ENCODE results near the gene KLHL6.
"Not testable (repeated sequence)": the region's sequence is repeated elsewhere in the genome, so short reads cannot be mapped to it uniquely, and the experiment has no call there.

KLHL6 gene

DNA sequence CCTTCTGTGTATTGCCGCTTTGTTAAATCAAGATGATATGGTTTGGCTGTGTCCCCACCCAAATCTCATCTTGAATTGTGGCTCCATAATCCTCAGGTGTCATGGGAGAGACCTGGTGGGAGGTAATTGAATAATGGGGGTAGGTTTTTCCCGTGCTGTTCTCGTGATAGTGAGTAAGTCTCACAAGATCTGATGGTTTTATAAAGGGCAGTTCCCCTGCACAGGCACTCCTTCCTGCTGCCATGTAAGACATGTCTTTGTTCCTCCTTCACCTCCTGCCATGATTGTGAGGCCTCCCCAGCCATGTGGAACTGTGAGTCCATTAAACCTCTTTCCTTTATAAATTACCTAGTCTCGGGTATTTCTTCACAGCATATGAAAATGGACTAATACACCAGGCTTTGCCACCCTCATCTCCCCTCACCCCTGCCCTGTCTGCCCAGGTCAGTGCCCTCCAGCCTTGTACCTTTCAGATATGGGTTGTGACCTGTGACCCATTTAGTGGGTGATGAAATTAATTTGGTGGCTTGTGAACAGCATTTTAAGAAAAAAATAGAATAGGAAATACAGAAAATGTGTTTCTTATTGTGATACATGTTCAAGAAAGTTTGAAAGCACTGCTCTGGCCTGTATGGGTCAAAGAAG, 71.0 kb downstream of the KLHL6 start:
- DNase-seq, result no peak

DNA sequence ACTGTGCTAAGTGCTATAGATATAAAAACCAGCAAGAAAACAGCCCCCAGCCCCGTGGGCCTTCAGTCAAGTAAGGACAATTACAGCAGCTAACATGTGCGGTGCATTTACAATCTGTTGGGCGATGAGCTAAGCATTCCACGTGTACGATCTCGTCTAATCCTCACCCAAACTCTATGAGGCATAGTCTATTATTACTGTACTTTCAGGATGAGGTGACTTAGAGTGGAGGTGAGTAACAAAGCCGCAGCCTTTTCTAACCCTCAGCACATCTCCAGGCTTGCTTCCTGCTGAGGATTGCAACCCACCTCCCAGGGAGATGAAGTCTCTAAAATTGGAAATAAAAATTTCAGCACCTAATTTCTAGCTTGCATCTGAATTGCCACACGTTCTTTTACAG, 73.9 kb downstream of the KLHL6 start:
- DNase-seq, result no peak

DNA sequence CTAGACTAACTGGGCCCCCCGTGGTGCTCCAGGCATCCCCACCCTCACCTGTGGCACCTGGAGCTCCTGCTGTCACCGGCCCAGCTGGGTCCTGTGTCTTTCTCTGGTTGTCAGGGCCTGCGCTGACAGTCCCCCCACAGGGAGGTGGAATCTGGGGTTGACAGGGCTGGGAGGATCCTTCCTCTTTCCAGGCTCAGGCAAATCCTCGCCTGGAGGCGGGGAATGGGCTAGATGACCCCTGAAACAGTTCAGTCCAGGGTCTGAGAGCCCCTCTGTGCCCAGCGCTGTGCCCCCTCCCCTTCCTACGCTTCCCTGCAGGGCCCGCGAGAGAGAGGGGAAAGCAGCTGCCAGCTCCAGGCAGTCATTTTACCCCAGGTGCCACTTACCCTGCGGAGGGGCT, 77.0 kb downstream of the KLHL6 start:
- DNase-seq, result no peak

DNA sequence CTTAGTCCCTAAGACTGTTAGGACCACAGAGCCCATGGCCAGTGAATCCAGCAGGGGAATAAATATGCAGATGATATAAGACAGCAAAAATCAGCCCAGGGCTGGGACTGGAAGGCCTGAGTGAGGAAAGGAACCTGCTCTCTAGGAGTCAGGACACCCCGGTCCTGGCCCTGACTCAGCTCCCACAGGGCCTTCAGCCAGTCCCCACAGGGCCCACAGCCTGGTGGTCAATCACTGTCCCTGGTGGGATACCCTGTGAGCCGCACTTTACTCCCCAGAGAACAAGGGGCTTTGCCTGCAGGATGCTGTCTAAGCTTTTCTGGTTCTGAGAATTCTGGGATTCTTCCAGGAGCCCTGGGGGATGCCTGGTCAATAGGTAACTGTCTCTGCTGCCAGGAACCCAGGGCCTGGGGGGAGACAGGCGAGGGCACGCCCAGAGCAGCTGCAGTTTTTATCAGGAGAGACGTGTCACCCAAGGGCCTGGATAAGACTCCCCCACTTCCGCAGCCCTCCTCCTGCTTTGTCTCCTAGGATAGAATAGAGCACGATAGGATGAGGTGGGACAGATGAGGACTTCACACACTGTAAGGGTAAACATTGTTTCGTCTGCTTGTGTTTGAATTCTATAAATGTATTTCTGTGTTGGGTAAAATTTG, 77.6 kb downstream of the KLHL6 start:
- no peak for DNase-seq

DNA sequence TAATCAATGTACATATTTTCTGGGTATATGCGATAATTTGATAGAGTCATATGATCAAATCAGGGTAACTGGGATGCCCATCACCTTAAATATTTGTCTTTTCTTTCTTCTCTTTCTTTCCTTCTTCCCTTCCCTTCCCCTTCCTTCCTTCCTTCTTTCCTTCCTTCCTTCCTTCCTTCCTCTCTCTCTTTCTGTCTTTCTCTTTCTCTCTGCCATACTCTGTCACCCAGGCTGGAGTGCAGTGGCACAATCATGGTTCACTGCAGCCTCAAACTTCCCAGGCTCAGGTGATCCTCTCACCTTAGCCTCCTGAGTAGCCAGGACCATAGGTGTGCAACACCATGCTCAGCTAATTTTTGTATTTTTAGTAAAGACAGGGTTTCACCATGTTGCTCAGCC, 79.7 kb downstream of the KLHL6 start:
- not testable (repeated sequence) for DNase-seq

DNA sequence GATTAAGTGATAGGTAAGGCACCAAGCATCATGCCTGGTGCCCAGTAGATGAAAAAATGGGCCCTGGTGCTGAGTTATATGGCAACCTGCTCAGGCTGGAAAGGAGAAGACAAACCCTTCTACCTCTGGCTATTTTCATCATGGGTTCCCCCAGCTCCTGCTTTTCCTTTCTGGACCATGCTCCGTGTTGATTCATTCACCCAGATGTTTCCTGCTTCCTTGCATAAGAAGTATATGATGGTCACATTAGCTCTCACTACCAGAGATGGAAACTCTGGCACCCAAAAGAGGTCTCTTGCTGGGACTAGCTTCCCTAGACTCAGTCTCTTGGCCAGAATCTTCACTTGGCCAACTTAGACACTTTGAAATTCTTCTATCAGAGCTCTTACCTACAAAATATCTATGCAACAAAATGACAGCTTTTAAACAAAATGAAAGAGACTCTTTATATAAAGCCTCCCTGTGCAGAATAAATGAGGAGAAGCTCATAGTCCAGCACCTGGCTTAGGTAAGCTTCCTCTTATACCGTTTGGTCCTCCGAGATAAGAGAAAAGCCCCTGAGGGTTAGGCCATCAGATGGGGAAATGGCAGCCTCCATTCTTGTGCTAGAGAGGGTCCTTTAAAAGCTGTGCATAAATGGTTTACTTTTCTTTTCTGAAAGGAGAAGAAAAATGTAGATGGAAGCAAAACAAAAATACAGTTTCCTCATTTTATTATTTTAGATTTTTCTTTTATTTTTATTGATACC, 80.3 kb downstream of the KLHL6 start:
- DNase-seq, result no peak

DNA sequence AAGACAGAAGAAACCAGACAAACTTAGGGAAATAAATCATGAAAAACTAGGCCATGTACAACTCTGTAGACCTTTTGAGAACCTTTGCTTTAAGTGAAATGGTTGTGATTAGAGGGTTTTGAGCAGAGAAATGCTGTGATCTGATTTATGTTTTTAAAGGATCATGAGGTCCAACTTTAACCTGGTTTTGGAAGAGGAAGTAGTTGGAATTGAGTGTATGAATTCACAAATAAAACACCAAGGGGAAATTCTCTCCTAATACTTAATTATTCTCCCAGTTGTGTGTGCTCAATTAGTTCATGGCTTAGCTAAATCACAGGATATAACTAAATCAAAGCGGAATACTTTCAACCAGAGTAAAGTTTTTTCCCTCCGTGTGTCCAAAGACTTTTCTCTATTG, 81.5 kb downstream of the KLHL6 start:
- no peak for DNase-seq

DNA sequence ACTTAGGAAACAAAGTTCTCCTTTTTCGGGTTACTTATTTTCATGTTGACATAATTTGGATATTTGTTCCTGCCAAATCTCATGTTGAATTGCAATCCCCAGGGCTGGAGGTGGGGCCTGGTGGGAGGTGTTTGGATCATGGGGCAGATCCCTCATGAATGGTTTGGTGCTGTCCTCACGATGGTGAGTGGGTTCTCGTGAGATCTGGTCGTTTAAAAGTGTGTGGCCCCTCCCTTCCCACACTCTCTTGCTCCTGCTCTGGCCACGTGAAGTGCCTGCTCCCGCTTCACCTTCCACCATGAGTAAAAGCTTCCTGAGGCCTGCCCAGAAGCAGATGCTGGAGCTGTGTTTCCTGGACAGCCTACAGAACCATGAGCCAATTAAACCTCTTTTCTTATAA, 83.4 kb downstream of the KLHL6 start:
- no peak for DNase-seq

DNA sequence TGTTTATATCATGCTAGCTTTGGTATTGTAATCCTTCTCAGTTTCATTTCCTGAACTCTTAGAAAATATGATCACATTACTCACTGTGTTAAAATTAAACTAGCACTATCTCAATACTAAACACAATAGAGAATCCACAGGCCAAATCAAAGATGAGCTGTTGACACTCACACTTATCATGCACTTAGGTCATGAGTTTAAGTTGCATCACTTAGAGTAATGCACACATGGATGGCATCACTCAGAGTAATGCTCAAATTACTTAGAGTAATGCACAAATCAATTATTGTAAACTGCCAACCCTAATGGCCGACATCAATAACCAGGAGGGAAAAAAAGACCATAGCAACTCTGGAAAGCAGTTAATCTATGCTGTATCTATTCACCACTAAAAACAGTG, 87.1 kb downstream of the KLHL6 start:
- no peak for DNase-seq

DNA sequence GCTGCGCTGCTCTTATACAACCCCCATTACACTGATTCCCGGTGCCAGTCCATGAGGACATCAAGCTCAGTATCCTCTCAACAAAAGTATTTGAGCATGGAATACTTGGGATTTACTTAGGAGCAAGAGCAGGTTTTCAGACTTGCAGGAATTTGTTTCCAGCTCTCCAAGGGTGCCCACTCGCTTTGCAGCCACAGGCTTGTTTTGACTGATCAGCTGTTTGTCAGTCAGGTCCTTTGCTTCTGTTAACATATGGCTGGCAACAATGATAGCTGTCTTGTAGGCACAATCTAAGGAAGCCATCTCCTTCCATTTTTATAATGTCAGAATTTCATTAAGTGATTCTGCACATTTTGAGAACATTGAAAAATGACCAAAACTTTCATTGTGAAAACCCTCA, 88.9 kb downstream of the KLHL6 start:
- no peak for DNase-seq

DNA sequence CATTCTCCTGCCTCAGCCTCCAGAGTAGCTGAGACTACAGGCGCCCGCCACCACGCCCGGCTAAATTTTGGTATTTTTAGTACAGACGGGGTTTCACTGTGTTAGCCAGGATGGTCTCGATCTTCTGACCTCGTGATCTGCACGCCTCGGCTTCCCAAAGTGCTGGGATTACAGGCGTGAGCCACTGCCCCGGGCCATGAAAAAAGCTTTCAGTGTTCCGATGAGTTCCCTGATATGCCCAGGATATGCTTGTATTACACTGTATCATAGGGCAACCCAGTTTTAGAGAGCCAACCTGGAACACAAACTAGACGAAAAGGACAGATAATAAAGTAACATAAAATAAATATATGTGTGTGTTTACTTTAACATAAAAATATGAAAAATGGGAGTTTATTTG, 89.8 kb downstream of the KLHL6 start:
- not testable (repeated sequence) for DNase-seq

DNA sequence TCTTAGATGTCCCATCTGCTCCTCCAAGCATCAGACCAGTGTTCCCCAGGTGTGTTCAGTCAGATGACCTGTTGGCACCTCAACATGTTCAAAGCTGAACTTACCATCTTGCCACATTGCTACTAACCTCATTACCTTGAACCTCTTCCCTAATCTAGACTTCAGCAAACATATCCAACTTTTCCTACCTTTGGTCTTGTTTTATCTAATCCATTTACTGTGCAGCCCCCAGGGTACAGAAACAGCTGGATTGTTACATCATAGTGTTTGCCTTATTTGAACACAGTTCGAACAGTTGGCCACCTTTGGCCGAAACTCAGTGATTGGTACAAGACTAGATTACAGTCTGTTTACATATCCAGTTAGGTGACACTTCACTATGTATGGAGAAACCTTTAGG, 91.0 kb downstream of the KLHL6 start:
- DNase-seq, result no peak

DNA sequence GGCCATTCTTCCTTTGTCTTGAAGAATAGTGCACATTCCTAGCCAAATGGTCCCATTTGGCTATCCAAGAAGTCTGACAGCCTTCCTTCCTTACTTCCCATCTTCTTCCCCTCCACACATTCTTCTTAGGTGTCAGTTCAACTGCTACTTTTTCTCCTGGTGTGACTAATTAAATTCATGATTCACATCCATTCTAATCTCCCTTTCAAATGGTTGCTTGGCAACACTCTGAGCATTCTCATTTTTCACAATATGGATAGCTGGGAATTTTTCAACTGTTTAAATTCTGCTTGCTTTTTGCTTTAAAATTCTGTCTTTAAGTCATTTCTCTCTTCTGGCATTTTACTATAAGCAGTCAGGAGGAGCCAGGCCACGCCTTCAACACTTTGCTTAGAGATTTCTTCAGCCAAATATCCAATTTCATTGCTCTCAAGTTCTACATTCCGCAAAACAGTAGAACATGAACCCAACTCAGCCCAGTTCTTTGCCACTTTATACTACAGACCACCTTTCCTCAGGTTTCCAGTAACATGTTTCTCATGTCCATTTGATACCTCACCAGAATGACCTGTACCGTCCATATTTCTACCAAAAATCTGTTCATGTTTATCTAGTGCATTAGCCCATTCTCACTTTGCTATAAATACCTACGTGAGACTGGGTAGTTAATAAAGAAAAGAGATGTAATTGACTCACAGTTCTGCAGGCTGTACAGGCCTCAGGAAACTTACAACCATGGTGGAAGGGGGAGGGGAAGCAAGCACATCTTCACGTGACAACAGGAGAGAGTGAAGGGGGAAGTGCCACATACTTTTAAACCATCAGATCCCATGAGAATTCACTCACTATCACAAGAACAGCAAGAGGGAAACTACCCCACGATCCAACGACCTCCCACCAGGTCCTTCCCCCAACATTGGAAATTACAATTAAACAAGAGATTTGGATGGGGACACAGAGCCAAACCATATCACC, 95.1 kb downstream of the KLHL6 start:
- DNase-seq, result no peak

DNA sequence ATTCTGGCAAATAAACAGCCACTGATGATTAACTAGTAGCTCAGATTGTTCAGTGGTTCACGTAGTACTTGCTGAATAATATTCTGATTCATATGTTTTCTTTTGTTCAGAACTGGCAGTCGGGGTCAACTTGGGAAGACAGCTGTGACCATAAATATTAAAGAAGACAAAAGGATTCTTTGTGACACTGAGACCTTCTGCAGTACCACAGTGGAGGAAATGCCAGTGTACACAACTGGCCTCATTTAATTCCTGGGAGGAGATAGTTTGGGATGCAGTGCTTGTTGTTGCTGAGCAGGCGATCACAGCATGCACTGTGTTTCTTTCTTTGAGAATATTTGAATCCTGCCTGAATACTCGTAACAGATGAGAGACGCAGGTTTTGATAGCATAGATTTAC, 100.4 kb downstream of the KLHL6 start:
- DNase-seq, result no peak

DNA sequence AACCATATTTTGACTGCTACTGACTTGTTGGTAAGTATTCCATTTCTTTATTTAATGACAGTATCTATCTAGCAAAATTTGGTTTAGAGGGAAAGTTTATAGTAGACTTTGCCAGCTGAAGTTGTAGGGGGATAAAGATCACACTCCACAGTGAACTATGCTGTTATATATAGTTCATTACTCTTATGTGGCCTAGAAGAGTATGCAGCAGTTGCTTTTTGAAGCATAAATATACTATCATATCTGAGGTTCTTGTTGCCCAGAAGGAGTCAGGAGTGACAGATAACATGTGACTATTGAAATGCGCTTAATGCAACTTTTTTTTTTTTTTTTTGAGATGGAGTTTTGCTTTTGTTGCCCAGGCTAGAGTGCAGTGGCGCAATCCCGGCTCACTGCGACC, 101.4 kb downstream of the KLHL6 start:
- DNase-seq, result no peak

DNA sequence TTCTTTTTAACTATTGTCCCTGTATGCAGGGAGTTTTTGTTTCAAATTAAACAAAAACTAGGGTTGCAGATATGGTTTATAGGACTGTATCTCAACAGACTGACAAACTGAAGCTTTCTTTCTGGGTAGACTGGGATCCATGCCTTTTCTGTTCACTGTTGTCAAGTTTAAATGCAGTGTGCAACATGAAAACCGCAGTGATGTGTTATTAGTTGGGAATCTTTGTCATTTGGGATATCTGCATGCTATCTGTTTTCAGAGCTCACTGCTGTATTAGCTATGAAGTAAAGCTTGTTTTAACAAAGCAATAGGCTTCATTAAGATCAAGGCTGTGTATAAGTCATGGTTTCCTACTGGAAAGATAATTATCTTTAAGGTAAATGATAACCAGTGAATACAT, 105.7 kb downstream of the KLHL6 start:
- no peak for DNase-seq

DNA sequence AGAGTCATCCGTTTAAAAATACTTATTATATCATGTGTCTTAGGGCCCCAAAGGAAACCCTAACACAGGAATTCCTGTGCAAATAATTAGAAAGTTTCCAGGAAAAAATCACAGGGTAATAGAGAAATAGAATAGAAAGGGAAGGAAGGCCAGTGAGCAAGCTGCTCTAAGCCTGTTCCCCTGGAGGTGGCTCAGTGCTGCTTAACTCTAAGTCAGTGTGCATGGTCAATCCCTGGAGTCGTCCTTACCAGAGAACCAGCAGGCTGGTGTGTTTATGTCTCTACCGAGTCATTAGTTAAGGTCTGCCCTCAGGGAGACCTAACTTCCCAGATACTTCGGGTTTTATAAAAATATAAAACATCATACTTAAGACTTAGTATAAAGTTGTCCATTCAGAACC, 106.1 kb downstream of the KLHL6 start:
- no peak for DNase-seq

DNA sequence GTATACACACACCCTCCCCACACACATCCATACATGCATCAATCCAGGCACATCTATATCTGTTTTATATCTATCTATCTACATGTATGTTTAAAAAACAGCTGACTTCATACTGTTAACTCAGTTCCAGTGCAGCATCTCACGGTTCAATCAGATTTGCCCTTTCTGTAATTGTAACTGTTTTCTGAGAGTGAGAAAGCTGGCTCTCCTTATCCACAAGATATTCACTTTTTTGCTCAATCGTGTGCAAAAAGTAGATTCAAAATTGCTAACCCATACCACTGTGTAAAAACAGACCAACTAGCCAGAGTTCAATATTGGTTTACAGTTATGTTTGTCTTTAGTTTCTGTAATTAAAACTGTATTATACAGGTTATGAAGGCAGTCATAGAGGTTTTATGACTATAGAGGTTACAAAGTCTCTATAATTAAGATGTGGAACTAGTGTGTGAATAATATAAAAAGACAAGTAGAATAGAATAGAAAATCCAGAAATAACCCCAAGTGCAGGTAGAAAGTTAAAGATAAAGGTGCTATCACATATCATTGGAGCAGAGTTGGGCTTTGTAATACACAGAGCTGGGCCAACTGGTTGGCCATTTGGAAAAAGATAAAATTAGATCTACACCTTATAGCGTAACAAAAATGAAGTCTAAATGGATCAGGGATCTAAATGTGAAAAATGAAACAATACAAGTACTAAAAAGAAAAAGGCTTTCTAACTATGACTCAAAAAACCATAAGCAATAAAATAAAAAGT, 107.0 kb downstream of the KLHL6 start:
- DNase-seq, result no peak

DNA sequence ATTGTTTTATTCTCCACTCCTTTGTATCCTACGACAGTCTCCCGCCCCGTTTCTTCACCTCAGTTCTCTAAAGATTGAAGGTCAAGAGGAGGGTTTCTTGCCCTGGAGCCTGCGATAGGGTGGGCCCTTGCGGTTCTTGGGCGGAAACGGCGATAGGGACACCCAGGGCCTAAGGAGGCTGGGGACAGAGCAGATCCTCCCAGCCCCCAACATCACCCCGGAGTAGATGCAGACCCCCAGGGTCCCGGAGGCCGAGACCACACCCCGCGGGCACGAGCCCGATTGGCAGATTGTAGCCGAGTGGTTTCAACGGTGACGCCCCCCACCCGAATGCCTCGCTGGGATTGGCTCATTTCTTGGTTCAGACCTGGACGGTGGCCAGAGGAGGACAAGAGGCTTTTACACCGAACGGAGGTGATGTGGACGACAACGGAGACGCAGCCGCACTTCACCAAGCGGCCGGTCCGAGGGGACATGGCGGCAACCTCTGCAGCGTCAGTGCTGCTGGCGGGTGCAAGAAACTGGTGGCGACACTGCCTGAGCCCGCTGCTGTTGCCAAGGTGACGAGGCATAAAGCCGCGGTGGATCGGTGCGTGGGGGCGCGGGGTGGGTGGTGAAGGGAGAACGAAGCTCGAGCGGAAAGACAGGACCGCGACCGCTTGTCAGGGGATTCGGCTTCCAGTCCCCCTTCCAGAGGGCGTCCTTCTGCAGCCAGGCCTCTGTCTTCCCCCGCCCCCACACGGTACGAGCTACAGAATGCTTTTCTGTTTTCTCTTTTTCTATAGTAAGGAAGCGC, 108.1 kb downstream of the KLHL6 start:
- peak; percentile 72 for DNase-seq

DNA sequence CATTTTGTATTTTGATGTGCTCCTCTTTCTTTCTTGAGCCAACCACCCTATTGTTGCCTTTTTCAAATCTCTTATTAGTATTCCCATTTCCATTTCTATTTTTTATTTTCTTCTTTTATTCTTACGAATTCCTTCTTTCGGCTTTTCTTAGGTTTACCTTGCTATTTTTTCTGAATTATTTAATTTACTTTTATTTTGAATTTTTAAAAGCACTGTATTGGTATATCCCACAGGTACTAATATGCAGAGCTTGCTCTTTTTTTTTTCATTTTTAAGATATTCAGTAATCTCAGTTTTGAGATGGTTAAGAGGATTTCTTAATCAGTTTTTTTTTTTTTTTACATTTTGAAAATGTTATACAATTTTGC, 108.7 kb downstream of the KLHL6 start:
- DNase-seq, result no peak

DNA sequence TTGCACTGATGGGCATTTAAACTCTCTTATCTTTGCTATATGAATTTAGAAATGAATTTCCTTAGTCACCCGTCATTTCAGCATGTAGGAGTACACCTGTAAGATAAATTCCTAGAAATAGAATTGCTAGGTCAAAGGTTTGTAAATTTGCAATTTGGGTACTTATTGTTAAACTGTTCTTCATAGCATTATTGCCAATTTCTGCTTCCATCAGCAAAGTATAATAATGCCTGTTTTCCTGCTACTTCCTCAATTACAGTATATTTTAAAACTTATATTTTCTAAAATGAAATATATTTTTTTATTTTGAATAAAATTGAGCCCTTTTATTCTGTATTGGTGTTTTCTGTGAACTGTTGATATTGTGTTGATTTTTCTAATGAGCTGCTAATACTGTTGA, 110.8 kb downstream of the KLHL6 start:
- no peak for DNase-seq
